ENCODE measurements around the gene NMRK2.

GRCh38 chr19:3931041-3931440, 1.8 kb upstream of the NMRK2 start:
- TF ChIP-seq CTCF (IDR thresholded peaks at IDR 0.05) (no peak), EZH2 (IDR thresholded peaks at IDR 0.05; ENCODE audit: borderline replicate concordance, insufficient read depth, low read depth, low read length, poor library complexity, severe bottlenecking) (no peak)
